NB4 (cell line): ENCODE data around the gene NFRKB.

Source experiments
- DNase-seq: peaks from one replicate; pipeline ENCODE4 v3.0.0; 2010; ENCODE audit warnings: low read depth
- H3K4me3 ChIP-seq: one replicate; pipeline ENCODE4 v1.5.1; 2011; ENCODE audit warnings: mild to moderate bottlenecking, low read depth, low read length, moderate library complexity
- CTCF ChIP-seq: IDR thresholded peaks from one replicate; pipeline ENCODE4 v1.5.1; 2012; ENCODE audit warnings: low read depth, low read length
- MAX ChIP-seq: IDR thresholded peaks from 2 replicates; pipeline ENCODE4 v1.6.1; 2011; ENCODE audit warnings: low read depth, low read length
- MYC ChIP-seq: IDR thresholded peaks from 2 replicates; pipeline ENCODE4 v1.6.1; 2011; ENCODE audit warnings: low read depth, low read length
- POLR2A ChIP-seq: IDR thresholded peaks from 2 replicates; pipeline ENCODE4 v1.6.1; 2011; ENCODE audit warnings: mild to moderate bottlenecking; ENCODE audit not compliant: insufficient read length; ENCODE audit errors: extremely low read depth

NFRKB gene

GRCh38 chr11:129929721-129930120 is 34.3 kb upstream of the NFRKB start:
- TF ChIP-seq MAX (no peak), POLR2A (no peak), MYC (no peak), CTCF (no peak)

GRCh38 chr11:129928923-129929692 is 33.7 kb upstream of the NFRKB start:
- no peak for TF ChIP-seq CTCF
- TF ChIP-seq MYC: no peak
- no peak for TF ChIP-seq POLR2A
- no peak for TF ChIP-seq MAX
- no peak for DNase-seq

More at GRCh38 chr11:129929721-129930120, 34.3 kb upstream of the NFRKB start:
- no peak overlapping the region for H3K4me3 ChIP-seq
- DNase-seq: no peak

GRCh38 chr11:129922674-129923073 is 27.3 kb upstream of the NFRKB start:
- TF ChIP-seq CTCF (no peak), POLR2A (no peak), MYC (no peak), MAX (no peak)
- no peak overlapping the region for H3K4me3 ChIP-seq
- no peak for DNase-seq

More at GRCh38 chr11:129928923-129929692, 33.7 kb upstream of the NFRKB start:
- H3K4me3 ChIP-seq: no peak overlapping the region

GRCh38 chr11:129918361-129918760 is 23.0 kb upstream of the NFRKB start:
- TF ChIP-seq MAX: no peak
- no peak for TF ChIP-seq CTCF
- TF ChIP-seq POLR2A: no peak
- TF ChIP-seq MYC: no peak
- DNase-seq: no peak
- no peak overlapping the region for H3K4me3 ChIP-seq

- DNase-seq: no peak
- no peak overlapping the region for H3K4me3 ChIP-seq
- TF ChIP-seq MAX: no peak
- no peak for TF ChIP-seq POLR2A
- no peak for TF ChIP-seq MYC
- TF ChIP-seq CTCF: no peak
These were observed 21.9 kb upstream of the NFRKB start for GRCh38 chr11:129917231-129917630.
